ENCODE results near the gene FAM210B.
"Not testable (repeated sequence)": the region's sequence is repeated elsewhere in the genome, so short reads cannot be mapped to it uniquely, and the experiment has no call there.

The FAM210B gene

DNA sequence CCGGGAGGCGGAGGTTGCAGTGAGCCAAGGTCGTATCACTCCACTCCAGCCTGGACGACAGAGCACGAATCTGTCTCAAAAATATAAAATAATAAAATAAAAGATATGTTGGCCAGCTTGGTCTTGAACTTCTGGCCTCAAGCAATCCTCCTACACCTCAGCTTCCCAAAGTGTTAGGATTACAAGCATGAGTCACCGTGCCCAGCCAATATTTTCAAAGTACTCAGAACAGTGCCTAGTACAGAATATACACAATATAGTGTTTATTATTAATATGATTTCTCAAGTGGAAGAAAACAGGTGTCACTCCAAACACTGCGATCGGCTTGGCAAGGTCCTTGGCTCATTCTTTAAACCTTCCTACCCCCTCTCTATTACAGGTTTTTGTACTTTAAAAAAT lies 3.1 kb downstream of the FAM210B start:
- DNase-seq, result no peak

DNA sequence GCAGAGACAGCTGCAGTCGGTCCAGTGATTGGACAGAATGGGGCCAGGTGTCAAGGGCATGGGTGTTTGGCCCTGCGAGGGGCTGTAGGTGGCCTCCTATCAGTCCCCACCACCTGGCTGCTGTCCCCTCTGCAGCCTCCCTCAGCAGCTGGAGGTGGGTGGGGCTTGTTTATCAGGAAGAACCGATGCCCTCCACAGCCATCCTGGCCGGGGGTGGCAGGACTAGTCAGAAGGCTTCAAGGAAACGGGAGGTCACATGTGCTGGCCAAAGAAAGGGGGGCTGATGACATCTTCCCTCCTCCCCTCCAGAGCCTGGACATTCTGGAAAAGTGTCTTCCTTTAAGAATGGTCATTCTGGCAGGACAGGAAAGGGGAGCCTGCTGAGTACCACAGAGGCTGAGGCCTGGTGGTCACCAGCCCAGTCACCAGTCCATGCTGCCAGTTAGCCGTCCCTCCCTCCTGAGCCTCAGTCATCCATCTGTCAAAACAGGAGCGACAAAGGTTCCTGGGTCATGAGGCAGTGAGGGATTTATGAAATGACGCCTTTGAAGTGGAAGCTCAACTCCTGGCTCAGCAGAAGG lies 4.1 kb downstream of the FAM210B start:
- peak; percentile 22 to 58 (median 25) for DNase-seq

DNA sequence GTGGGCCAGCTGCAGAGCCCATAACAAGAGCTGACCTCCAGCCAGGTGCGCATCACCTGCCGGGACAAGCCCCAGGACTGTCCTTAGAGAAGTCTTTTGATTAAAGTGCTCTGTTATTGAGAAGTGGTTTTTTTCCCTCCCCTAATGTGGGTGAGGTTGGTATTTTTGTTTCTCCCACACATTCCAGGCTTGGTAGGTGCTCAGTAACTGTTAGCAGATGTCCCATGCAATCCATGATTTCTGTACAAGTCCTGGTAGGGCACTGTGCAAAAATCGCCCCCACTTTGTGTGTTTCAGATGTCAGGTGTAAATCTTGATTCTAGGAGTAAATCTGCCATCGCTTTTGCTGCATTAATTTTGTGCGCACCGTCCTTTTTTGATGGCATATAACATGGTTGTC lies 4.7 kb downstream of the FAM210B start:
- DNase-seq, result no peak

DNA sequence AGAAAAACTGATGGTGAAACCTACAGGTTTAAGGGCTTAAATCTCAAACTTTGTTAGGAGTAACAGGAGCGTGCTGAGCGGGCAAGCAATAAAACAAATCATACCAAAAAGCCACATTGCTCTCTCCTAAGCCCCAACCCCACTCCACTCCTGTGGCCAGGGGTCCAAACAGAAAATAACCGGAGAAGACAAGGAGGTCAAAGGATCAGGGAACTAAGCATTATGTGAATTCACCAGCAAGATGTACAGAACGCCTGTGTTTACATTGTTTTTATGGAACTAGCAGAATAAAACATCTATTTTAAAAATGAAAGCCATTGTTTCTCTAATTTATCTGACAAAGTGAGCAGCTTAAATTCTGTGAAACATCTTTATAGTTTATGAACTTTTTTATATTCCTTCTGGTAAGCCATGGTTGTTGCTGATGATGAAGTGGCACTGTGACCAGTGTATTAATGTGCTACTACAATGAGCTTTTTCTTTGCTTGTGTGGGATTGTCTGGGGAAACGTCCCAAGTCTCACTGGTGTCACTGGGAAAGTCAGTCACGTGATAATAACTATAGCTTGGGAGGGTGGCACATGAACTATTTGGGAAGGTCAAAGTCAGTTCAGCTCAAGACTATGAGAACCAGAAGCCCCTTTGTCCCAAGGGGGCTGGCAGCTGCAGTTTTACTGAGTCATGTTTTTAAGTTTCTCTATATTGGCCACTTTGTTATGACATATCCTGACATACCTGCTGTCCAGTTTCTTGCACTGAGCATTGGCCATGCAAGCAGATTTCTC lies 9.8 kb downstream of the FAM210B start:
- DNase-seq, result no peak

DNA sequence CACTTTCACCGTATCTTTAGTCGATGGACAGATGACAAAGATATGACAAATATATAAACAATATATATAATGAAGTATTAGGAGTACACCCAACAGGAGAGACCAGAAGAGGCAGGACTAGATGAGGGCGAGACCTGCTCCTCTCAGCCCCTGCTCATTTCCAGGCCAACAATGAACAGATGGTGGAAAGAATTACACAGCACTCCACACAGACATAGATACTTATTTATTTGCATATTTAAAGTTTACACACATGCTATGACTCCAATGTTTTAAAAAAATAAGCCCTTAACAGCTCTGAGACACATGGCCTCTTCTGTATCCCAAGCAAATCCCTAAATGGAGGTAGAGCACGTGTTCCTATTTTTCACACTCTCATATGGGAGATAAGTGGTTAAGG lies 10.4 kb downstream of the FAM210B start:
- DNase-seq, result no peak

DNA sequence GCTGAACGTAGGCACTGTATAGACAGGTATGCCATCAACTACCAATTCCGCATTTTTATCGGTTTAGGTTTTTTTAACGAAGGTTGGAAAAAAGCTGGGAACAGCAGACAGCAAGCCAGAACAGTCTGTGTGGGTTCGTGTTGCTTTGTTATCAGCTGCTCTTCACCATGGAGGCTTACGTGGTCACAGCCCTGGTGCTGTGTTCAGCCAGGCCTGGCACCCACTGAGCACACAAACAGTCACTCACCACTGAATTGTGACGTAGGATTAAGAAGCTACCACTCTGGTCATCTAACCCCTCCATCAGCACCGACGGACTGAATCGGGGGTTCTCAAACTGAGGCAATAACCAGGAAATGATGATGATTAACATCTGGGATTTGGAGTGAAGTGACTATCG lies 13.2 kb downstream of the FAM210B start:
- DNase-seq, result no peak

DNA sequence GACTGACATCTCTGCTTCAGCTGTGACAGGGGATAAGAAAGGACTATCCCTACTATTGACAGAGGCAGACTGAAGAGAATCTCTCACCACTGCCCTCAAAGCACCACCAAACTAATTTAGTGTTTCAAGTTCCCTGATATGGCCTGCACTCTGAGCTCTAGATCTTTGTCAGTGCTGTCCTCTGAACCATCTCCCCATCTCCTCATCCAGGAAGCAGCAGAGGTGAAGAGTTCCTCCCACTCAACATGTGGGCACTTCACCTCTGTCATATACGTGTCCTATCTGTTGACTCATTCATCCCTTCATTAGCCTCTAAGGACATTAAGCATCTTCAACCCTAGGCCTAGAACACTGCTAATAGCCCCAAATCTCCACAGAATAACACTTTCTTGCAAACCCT lies 14.1 kb downstream of the FAM210B start:
- DNase-seq, result no peak

DNA sequence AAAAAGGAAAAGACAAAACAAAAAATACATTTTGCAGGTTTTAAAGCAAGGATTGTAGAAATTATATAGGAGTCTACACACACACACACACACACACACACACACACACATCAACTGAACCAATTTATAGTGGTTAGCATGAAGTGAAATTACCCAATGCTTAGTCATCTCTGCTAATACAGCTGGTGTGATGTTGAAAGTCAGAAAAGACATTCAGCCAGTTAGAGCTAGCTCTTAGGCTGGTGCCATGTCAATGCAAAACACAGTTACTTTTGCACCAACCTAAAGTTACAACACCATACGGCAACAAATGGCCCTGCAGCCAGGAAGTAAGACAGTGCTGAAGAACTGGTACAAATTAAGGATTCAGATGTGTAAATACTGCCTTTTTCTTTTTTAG lies 15.2 kb downstream of the FAM210B start:
- peak; percentile 81 to 92 (median 91) for DNase-seq

DNA sequence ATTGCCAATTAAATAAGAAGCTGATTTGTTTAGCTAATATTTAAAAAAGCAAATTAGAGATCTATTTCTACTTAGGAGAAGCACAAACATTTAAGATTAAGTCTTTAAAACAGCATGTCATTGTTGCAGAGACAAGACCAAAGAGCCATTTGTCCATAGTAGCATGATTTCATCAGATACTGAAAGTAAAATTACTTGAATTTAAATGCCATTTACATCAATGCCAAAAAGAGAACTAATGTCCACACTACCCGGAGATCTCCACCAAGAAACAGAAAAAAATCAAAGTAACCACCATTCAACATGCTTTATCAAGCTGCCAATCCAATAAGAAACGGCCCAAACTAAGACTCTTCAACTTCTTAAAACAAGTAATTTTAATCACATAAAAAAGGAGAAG lies 17.6 kb downstream of the FAM210B start:
- peak; percentile 14 to 50 (median 34) for DNase-seq

DNA sequence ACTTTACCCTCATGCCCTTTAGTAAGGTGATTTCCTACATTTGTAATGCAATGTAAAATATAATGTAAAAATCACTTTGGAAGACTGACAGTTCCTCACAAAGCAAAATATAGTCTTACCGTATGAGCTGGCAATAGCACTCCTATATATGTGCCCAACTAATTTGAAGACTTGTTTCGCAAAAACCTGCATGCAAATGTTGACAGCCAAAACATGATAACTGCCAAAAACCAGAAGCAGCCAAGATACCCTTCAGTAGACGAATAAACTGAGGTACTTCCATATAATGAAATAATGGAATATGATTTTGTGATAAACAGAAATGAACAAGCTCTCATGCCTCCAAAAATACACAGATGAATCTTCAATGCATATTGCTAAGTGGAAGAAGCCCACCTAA lies 19.6 kb downstream of the FAM210B start:
- no peak for DNase-seq

DNA sequence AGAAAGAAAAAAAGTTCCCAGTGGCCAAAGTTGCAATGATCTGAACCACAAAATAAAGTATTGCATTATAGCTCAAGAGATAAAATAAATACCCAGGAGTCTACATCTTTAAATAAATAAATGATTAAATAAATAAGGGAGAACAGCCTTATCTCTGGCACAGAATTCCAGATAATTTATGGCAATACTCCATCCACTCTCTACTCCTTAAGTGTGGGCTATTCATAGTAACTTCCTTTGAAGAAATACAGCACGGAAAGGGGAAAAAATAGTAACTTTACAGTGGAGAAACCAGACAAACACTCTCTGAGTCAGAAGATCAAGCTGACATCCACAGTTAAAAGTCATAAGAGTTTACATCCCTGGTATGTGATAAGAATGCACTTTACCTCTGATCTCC lies 21.6 kb downstream of the FAM210B start:
- DNase-seq, result peak in 2 of 3 donors; percentile 38 to 39

DNA sequence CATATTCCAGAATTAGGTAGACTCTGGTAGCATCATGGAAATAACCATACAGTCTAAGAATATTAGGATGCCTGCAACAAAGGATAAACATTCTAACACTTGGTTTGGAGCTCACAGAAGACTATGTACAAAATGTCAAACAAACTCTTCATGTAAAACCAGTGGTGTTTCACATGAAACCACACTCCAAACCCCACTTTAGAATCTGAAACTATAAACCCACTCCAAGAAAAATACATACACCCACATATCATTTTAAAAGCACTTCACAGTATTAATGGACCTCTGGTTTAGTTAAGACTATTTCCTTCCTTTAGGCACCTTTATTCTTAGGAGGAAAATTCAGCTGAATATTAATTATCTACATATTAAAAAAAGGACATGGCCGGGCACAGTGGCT lies 22.7 kb downstream of the FAM210B start:
- DNase-seq, result no peak

DNA sequence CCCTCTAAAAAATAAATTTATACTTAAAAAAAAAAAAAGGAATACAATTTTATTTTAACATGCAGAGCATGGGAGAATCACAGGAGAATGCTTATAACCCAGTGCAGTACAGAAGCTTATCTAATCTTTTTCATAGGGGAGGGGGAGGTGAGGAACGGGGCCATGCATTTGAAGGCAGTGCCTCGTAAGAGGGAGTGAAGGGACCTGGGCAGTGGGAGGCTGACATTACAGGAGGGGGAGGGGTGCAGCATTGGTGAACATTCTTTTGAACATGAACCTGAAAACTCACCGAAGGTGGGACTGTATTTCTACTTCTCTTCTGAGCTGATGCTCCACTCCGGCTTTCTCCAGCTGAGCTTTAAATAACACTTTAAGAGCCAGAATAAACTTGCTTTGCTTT lies 23.9 kb downstream of the FAM210B start:
- no peak for DNase-seq

DNA sequence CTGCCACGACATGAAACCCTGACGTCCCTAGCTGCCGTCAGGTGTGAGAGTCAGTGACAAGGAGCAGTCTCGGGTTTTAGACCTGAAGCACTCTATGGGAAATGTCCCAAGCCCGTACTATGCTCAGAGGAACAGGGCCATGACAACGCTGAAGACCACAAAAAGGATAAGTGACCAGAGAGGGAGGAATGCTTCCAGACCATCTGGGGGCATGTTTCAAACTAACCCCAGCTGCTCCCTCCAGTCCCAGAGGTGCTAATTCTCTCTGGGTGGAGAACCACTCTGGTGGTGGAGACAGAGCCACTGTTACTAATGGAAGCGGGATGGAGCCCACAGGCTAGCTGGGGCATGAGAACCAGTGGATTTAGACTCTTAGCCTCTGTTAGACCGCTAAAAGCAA lies 24.6 kb downstream of the FAM210B start:
- DNase-seq, result no peak

DNA sequence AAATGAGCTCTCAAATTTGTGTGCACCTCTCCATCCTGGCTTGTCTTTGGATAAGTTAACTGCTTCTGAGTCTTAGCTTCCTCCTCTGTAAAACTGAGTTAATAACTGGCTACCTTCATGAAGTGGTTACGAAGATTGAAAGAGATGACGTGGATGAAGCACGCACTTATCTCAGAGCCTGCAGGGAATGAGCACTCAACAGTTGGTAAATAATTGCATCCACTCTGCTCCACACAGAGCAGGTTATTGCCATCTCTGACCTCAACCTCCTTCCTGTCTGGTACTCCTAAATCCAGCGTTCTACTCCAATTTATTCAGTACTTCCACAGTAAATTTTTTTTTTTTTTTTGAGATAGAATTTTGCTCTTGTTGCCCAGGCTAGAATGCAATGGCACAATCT lies 26.4 kb downstream of the FAM210B start:
- no peak for DNase-seq

DNA sequence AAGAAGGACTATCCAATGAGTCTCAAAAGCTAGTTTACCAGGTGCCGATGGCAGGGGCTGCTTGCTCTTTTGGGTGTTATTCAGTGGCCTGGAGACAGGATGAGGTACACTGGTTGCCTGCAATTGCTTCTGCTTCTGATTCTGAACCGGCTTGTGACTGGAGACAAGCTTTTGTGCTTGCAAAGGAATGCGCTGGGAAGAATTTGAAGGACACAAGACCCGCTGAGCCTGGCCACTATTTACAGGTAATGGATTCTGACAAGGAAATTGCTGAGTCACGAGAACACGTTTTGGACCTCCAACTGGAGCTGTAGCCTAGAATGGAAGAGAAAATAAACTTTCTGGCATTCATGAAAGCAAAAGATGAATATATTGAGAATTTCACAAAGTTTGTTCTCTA lies 27.4 kb downstream of the FAM210B start:
- no peak for DNase-seq

DNA sequence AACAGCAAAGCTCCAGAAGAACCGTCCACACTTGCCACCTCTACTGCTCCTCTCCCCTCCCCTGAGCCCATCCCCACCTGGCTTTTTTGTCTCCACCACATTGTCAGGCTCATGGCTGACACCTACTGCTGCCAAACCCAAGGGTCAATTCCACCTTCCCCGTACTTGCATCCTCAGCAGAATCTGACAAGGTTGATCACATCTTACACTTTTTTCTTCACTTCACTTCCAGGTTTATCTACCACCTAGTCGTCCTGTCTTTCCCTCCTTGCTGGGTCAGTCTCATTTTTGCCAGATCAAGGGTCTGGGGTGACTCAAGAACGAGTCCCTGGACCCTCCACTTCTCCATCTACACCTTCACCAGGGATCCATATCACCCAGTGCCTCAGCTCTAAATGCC lies 30.1 kb downstream of the FAM210B start:
- no peak for DNase-seq

DNA sequence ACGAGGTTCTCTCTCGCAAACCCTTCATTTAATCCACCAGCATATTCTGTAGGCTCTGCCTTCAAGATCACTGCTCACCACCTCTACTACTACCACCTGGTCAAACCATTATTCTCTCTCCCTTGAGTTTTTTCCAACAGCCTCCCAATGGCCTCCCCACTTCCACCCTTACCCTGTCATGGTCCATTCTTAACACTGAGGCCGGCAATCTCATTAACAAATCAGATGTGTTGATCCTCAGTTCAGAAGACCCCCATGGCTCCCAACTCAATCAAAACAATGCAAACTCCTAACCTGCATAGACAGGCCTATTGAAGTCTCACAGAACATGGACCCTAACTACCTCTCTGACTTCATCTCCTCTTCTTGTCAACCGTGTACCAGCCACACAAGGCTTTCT lies 31.0 kb downstream of the FAM210B start:
- DNase-seq, result no peak

DNA sequence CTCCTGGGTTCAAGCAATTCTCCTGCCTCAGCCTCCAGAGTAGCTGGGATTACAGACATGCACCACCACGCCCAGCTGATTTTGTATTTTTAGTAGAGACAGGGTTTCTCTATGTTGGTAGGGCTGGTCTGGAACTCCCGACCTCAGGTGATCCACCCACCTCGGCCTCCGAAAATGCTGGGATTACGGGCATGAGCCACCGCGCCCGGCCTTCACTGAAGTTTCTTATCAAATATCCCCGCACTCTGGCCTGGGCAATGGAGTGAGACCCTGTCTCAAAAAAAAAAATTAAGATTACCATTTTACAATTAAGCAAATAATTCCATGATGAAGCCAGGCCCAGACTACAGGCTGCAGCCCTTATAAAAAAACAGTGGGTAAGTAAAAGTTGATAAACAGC lies 31.6 kb downstream of the FAM210B start:
- DNase-seq, result not testable (repeated sequence)

DNA sequence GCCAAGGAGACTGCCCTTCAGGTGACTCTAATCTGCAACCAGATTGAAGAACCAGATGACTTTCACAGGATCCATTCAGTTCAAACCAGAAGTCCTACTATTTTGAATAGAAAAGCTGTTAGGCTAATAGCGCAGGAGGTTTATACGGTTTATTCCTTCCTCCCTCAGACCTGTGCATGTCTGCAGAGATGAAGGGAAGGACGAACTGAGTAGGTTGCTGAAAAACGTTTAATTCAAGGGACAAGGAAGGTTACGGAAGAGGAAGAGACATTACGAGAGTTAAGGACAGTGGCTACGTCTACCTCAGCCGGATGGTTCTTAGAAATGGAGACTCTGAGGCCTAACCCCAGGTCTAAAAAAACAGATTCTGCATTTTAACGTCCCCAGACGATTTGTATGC lies 32.3 kb downstream of the FAM210B start:
- DNase-seq, result no peak

DNA sequence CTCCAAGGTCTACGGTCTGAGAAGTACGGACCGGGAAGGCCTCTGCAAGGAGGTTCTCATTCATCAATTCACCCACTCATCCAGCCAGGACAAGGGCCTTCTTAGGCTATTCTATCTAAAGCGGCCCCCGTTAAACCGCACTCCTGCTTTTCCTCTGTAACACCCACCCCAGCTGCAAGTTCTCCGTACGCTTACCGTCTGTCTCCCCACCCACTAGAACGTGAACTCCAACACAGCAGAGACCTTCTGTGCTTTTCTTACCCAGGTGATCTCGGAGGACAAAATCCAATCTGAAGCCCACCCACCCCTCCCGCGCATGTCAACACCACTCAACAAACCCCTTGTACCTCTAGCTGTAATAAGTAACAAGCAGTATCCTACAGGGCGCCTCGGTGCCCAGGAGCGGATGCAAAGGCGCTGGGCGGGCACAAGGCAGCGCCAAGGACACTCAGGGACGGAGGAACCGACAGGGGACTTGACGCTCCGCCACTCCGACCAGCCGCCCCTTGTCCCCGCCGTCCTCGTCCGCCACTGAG lies 32.9 kb downstream of the FAM210B start:
- DNase-seq, result no peak

DNA sequence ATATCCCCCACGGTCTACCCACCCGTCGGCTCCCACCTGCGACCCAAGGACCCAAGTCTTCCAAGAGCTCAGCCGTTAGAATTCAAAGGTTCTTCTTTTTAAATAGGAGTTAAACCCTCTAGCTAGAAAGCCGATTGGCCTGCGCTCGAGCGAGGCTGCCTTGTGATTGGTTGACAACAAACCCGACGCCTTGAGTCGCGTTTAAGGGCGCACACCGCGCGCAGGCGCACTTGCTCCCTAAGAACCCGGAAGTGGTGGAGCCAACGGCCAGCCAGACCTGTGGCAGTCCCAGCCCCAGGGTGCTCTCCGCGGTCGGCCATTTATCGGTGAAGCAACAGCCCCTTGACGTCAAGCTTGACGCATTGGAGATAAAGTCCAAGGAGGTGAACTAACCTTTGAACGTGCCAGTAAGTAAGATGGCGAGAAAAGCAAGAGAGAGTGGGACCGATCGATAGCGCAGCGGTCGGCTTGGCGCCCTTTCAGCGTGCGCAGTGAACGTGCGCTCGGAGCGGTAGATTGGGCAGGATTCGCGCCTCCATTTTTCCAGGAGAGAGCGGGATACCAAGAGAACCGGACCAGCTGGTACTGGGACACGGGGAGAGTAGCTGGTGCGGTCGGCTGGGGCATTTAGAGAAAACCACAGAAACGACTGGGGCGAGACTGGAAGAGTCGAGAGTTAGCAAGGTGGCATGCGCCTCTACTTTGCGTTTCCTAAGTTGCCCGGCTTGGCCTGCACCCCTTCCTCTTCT lies 33.5 kb downstream of the FAM210B start, which contains the start of the genes AURKA and CSTF1:
Gene AURKA (minus strand): TSS at position 84 of the 749 bp plus-strand sequence. CDS start 4,018 bp downstream, outside the sequence.
Gene CSTF1 (plus strand): TSS at position 514 of the 749 bp plus-strand sequence. CDS start 2,908 bp downstream, outside the sequence.
- peak; percentile 99 to 100 (median 100) for DNase-seq

DNA sequence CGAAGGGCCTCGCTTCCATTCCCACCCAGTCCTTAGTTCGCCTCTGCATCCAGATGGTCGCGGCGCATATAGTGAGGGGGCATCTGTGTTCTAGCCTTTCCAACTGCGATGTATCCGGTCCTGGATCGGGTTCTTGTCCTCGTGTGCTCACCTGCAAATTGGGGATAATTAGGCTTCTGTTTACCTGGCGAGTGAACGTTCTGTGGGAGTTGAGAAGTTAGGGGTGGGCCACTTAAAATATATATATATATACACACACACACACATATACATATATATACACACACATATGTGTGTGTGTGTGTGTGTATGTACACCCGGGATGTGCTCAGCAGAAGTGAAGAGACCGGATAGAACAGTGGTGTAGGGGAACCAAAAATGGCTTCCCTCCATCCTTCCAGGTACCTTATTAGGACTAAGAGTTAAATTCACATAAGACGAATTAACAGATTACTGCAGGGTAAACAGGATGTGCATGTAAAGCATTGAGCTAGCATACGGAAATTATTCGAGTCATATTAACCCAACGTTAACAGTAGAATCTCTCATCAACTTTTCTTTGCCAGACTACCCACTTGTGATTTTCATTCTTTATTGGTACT lies 34.2 kb downstream of the FAM210B start:
- no peak for DNase-seq
